ENCODE data around the gene PDZRN4.
"Not testable (repeated sequence)": the region's sequence is repeated elsewhere in the genome, so short reads cannot be mapped to it uniquely, and the experiment has no call there.

Gene PDZRN4

GRCh38 chr12:41188058-41188840, at the start of gene PDZRN4:
Gene PDZRN4, plus strand, starts transcription at chr12:41188320.
- DNase-seq = peak; percentile 60

- no peak for DNase-seq
Measured at GRCh38 chr12:41140117-41140516, 48.0 kb upstream of the PDZRN4 start.

GRCh38 chr12:41141104-41141503, 47.0 kb upstream of the PDZRN4 start:
- DNase-seq = no peak

GRCh38 chr12:41142376-41142775, 45.7 kb upstream of the PDZRN4 start:
- DNase-seq = no peak

- no peak for DNase-seq
Measured at GRCh38 chr12:41151793-41152192, 36.3 kb upstream of the PDZRN4 start.

- no peak for DNase-seq
Measured at GRCh38 chr12:41162461-41162860, 25.7 kb upstream of the PDZRN4 start.

GRCh38 chr12:41167701-41168100, 20.4 kb upstream of the PDZRN4 start:
- DNase-seq = no peak

- no peak for DNase-seq
Measured at GRCh38 chr12:41174602-41175001, 13.5 kb upstream of the PDZRN4 start.

- DNase-seq = not testable (repeated sequence)
Measured at GRCh38 chr12:41179507-41179906, 8.6 kb upstream of the PDZRN4 start.

GRCh38 chr12:41184864-41185263, 3.3 kb upstream of the PDZRN4 start:
- DNase-seq = no peak

- DNase-seq = no peak
Measured at GRCh38 chr12:41186026-41186425, 2.1 kb upstream of the PDZRN4 start.

- DNase-seq = no peak
Measured at GRCh38 chr12:41188841-41189394, 798 bp downstream of the PDZRN4 start.

GRCh38 chr12:41189395-41190251, 1.5 kb downstream of the PDZRN4 start:
- no peak for DNase-seq

GRCh38 chr12:41190338-41190737, 2.2 kb downstream of the PDZRN4 start:
- DNase-seq = no peak

GRCh38 chr12:41191549-41191948, 3.4 kb downstream of the PDZRN4 start:
- DNase-seq = not testable (repeated sequence)

GRCh38 chr12:41193311-41193710, 5.2 kb downstream of the PDZRN4 start:
- no peak for DNase-seq

GRCh38 chr12:41202051-41202450, 13.9 kb downstream of the PDZRN4 start:
- no peak for DNase-seq

GRCh38 chr12:41205070-41205709, 17.1 kb downstream of the PDZRN4 start:
- DNase-seq = no peak

- DNase-seq = no peak
Measured at GRCh38 chr12:41206298-41206697, 18.2 kb downstream of the PDZRN4 start.

GRCh38 chr12:41211448-41211847, 23.3 kb downstream of the PDZRN4 start:
- DNase-seq = no peak

- DNase-seq = no peak
Measured at GRCh38 chr12:41212625-41213024, 24.5 kb downstream of the PDZRN4 start.

GRCh38 chr12:41213107-41213506, 25.0 kb downstream of the PDZRN4 start:
- no peak for DNase-seq

- DNase-seq = no peak
Measured at GRCh38 chr12:41213648-41214047, 25.5 kb downstream of the PDZRN4 start.
